Brain microvascular endothelial cell (primary cell): ENCODE data around the gene ARSG.

Source experiments
- DNase-seq: peaks from one replicate; pipeline ENCODE4 v3.0.0-alpha.2; 2020
- H3K27ac ChIP-seq: fragments of 250-450 bp; sonication (Bioruptor Pico); 2 replicates; pipeline ENCODE4 v1.5.1; 2020; ENCODE audit warnings: mild to moderate bottlenecking, moderate library complexity
- H3K27me3 ChIP-seq: fragments of 250-450 bp; sonication (Bioruptor Pico); replicated peaks from 2 replicates; pipeline ENCODE4 v1.5.1; 2020; ENCODE audit warnings: mild to moderate bottlenecking
- H3K36me3 ChIP-seq: fragments of 250-450 bp; sonication (Bioruptor Pico); replicated peaks from 2 replicates; pipeline ENCODE4 v1.5.1; 2020; ENCODE audit warnings: mild to moderate bottlenecking
- H3K4me3 ChIP-seq: 2 replicates; pipeline ENCODE4 v1.5.1; 2011; ENCODE audit warnings: low read depth, mild to moderate bottlenecking, control low read depth, low read length, moderate library complexity
- CTCF ChIP-seq: IDR thresholded peaks from 2 replicates; pipeline ENCODE4 v1.5.1; 2011; ENCODE audit warnings: low read depth, mild to moderate bottlenecking, moderate library complexity, low read length, control low read depth, inconsistent platforms; ENCODE audit errors: missing control alignments
- in situ Hi-C: cut with HindIII; loops from 2 replicates; pipeline ENCODE4 v1.10.0; 2017; ENCODE audit warnings: low sequenced_read_pairs, low pct_ligation_motif_present

ARSG gene

GRCh38 chr17:68318103-68318991 is 27.1 kb downstream of the ARSG start:
- TF ChIP-seq CTCF = no peak
- Histone ChIP-seq H3K4me3 (no peak overlapping the region), H3K36me3 (no peaks in the 10 kb centered on the region), H3K27ac (no peak overlapping the region), H3K27me3 (no peaks in the 10 kb centered on the region)
- in situ Hi-C loops = no loop called here
- DNase-seq = peak; percentile 82

- no peak for TF ChIP-seq CTCF
- no peaks in the 10 kb centered on the region for H3K36me3 ChIP-seq
- H3K4me3 ChIP-seq = no peak overlapping the region
- no peaks in the 10 kb centered on the region for H3K27me3 ChIP-seq
- in situ Hi-C loops = no loop called here
- no peak overlapping the region for H3K27ac ChIP-seq
- no peak for DNase-seq
These were observed 28.3 kb downstream of the ARSG start for GRCh38 chr17:68319410-68320162.

GRCh38 chr17:68320311-68320865 is 29.1 kb downstream of the ARSG start:
- Histone ChIP-seq H3K27me3 (no peaks in the 10 kb centered on the region), H3K36me3 (no peaks in the 10 kb centered on the region), H3K4me3 (no peak overlapping the region), H3K27ac (no peak overlapping the region)
- TF ChIP-seq CTCF = no peak
- DNase-seq = no peak
- in situ Hi-C loops = no loop called here

GRCh38 chr17:68320943-68321555 is 29.8 kb downstream of the ARSG start:
- in situ Hi-C loops = no loop called here
- Histone ChIP-seq H3K27ac (no peak overlapping the region), H3K4me3 (no peak overlapping the region), H3K36me3 (no peaks in the 10 kb centered on the region), H3K27me3 (no peaks in the 10 kb centered on the region)
- no peak for TF ChIP-seq CTCF
- DNase-seq = no peak

GRCh38 chr17:68321556-68321954 is 30.3 kb downstream of the ARSG start:
- no peaks in the 10 kb centered on the region for H3K27me3 ChIP-seq
- DNase-seq = no peak
- H3K27ac ChIP-seq = no peak overlapping the region
- in situ Hi-C loops = no loop called here
- no peaks in the 10 kb centered on the region for H3K36me3 ChIP-seq
- no peak overlapping the region for H3K4me3 ChIP-seq
- no peak for TF ChIP-seq CTCF
